HCT116 (cell line): Measurements from ENCODE around the gene HOTAIR. TPM values are rescaled to one million over a fixed set of nuclear protein-coding genes. Genes with fewer than 3 reads are reported as not detected.

ENCODE experiments used
- ATAC-seq: fragments of 200-7000 bp; cut with Tn5 transposase; 2 replicates; pipeline ENCODE4 v1.9.1; 2020; ENCODE audit warnings: mild to moderate bottlenecking, moderate library complexity
- BruUV-seq: library from RNA; stranded (reverse); fragments of 400-500 nt; replicated peaks from 2 replicates; lab custom pipeline; 2021; lab: Mats Ljungman, UMichigan
- CTCF ChIA-PET: fragments of 300-600 bp; sonication (Branson Sonifier 250); formaldehyde crosslinking; loops from one replicate; lab custom pipeline; 2021; ENCODE audit warnings: antibody characterized with exemption; lab: Charles Lee
- POLR2A ChIA-PET: fragments of 300-600, 350-600 bp; sonication (Branson Sonifier 250); formaldehyde crosslinking; loops from one replicate; lab custom pipeline; 2021; ENCODE audit warnings: antibody characterized with exemption; lab: Charles Lee
- RAD21 ChIA-PET, 2 experiments: fragments of 300-600 bp; sonication (Branson Sonifier 250); formaldehyde crosslinking; loops; one replicate each; lab custom pipeline; 2023; ENCODE audit warnings: low total read pairs in 2 of 2; ENCODE audit not compliant: uncharacterized antibody in 2 of 2, unreplicated experiment in 2 of 2, low non-redundant PET in 1 of 2; lab: Charles Lee
- DNase-seq: peaks from one replicate; pipeline ENCODE4 v3.0.0-alpha.2; 2010; ENCODE audit warnings: low read depth, low spot score
- H2AFZ ChIP-seq: fragments of 200-600 bp; shearing (Covaris generic), sonication (generic); 2 replicates; pipeline ENCODE4 v1.6.1; 2017; ENCODE audit warnings: low read depth, mixed run types, mixed read lengths, antibody characterized with exemption, low read length; ENCODE audit not compliant: poor library complexity, severe bottlenecking
- H3K27ac ChIP-seq: 2 replicates; pipeline ENCODE4 v1.5.1; 2012; ENCODE audit warnings: low read depth, low read length
- H3K27me3 ChIP-seq: fragments of 200-600 bp; sonication (generic); 2 replicates; pipeline ENCODE4 v1.6.1; 2016; ENCODE audit warnings: mixed run types, low read length, mixed read lengths; ENCODE audit not compliant: insufficient read depth
- H3K36me3 ChIP-seq, 2 experiments: fragments of 200-500 bp in 1 of 2; fragments of 200-600 bp in 1 of 2; sonication (Bioruptor generic) in 1 of 2; sonication (generic) in 1 of 2; 2 replicates each; pipeline versions ENCODE4 v1.5.1 to v1.6.1; 2014 to 2016; ENCODE audit warnings: low read length in 2 of 2, inconsistent platforms in 1 of 2, mixed read lengths in 1 of 2, mixed run types in 1 of 2; ENCODE audit not compliant: insufficient read depth in 2 of 2, control insufficient read depth in 1 of 2
- H3K4me1 ChIP-seq, 2 experiments: fragments of 200-600 bp in 1 of 2; sonication (generic) in 1 of 2; 2 replicates each; pipeline versions ENCODE4 v1.5.1 to v1.6.1; 2012 to 2017; ENCODE audit warnings: low read length in 2 of 2, inconsistent platforms in 1 of 2, mild to moderate bottlenecking in 1 of 2, mixed read lengths in 1 of 2, mixed run types in 1 of 2, moderate library complexity in 1 of 2; ENCODE audit not compliant: insufficient read depth in 2 of 2, control insufficient read depth in 1 of 2
- H3K4me2 ChIP-seq: fragments of 200-600 bp; sonication (generic); 2 replicates; pipeline ENCODE4 v1.6.1; 2017; ENCODE audit warnings: mixed run types, low read length, mixed read lengths
- H3K4me3 ChIP-seq, 2 experiments: fragments of 200-600 bp in 1 of 2; sonication (generic) in 1 of 2; replicated peaks in 1 of 2; 2 replicates each; pipeline ENCODE4 v1.5.1; 2011 to 2016; ENCODE audit warnings: low read length in 2 of 2, control low read depth in 1 of 2, low read depth in 1 of 2, mild to moderate bottlenecking in 1 of 2, mixed read lengths in 1 of 2, mixed run types in 1 of 2
- H3K79me2 ChIP-seq: fragments of 200-600 bp; sonication (generic); 2 replicates; pipeline ENCODE4 v1.6.1; 2017; ENCODE audit warnings: mild to moderate bottlenecking, mixed run types, low read length, moderate library complexity, mixed read lengths; ENCODE audit not compliant: insufficient read depth
- H3K9ac ChIP-seq: fragments of 200-600 bp; sonication (generic); 2 replicates; pipeline ENCODE4 v1.6.1; 2016; ENCODE audit warnings: low read length, mixed read lengths
- H3K9me2 ChIP-seq: fragments of 200-600 bp; sonication (generic), shearing (Covaris generic); 2 replicates; pipeline ENCODE4 v1.6.1; 2017; ENCODE audit warnings: mixed run types, mild to moderate bottlenecking, moderate library complexity; ENCODE audit not compliant: insufficient read depth
- H3K9me3 ChIP-seq, 2 experiments: fragments of 200-500 bp in 1 of 2; fragments of 200-600 bp in 1 of 2; sonication (Bioruptor generic) in 1 of 2; sonication (generic) in 1 of 2; 2 replicates each; pipeline ENCODE4 v1.6.1; 2014 to 2017; ENCODE audit warnings: low read length in 2 of 2, mixed read lengths in 2 of 2, inconsistent platforms in 1 of 2, low read depth in 1 of 2, mild to moderate bottlenecking in 1 of 2, mixed run types in 1 of 2, moderate library complexity in 1 of 2; ENCODE audit not compliant: control insufficient read depth in 1 of 2, insufficient read depth in 1 of 2
- H4K20me1 ChIP-seq: fragments of 200-600 bp; sonication (generic), shearing (Covaris generic); 2 replicates; pipeline ENCODE4 v1.6.1; 2017; ENCODE audit warnings: mixed run types, mild to moderate bottlenecking, moderate library complexity; ENCODE audit not compliant: insufficient read depth
- ATF3 ChIP-seq: IDR thresholded peaks from 2 replicates; pipeline ENCODE4 v1.6.1; 2012
- CBX3 ChIP-seq: IDR thresholded peaks from 2 replicates; pipeline ENCODE4 v1.6.1; 2012; ENCODE audit warnings: low read depth
- CEBPB ChIP-seq: IDR thresholded peaks from 2 replicates; pipeline ENCODE4 v1.6.1; 2012; ENCODE audit warnings: low read depth
- CTCF ChIP-seq, 3 experiments: fragments of 200-600 bp in 1 of 3; sonication (generic) in 1 of 3; IDR thresholded peaks in 2 of 3; conservative IDR thresholded peaks in 1 of 3; 2 replicates each; pipeline ENCODE4 v1.5.1; 2012 to 2017; ENCODE audit warnings: low read depth in 2 of 3, low read length in 2 of 3, antibody characterized with exemption in 1 of 3, borderline replicate concordance in 1 of 3, control low read depth in 1 of 3, mild to moderate bottlenecking in 1 of 3, mixed read lengths in 1 of 3, mixed run types in 1 of 3, moderate library complexity in 1 of 3; ENCODE audit not compliant: insufficient read depth in 1 of 3
- EGR1 ChIP-seq: IDR thresholded peaks from 2 replicates; pipeline ENCODE4 v1.6.1; 2012; ENCODE audit warnings: low read depth
- ELF1 ChIP-seq: IDR thresholded peaks from 2 replicates; pipeline ENCODE4 v1.6.1; 2012; ENCODE audit warnings: low read depth, borderline replicate concordance
- EZH2phosphoT487 ChIP-seq: fragments of 200-600 bp; IDR thresholded peaks from 2 replicates; pipeline ENCODE4 v1.6.1; 2018; ENCODE audit warnings: antibody characterized with exemption, borderline replicate concordance
- FOSL1 ChIP-seq: IDR thresholded peaks from 2 replicates; pipeline ENCODE4 v1.6.1; 2012; ENCODE audit warnings: low read depth
- JUND ChIP-seq: IDR thresholded peaks from 2 replicates; pipeline ENCODE4 v1.6.1; 2012
- POLR2A ChIP-seq: IDR thresholded peaks from 2 replicates; pipeline ENCODE4 v1.7.0; 2011; ENCODE audit warnings: borderline replicate concordance; ENCODE audit not compliant: insufficient read depth, insufficient read length; ENCODE audit errors: extremely low read depth
- POLR2AphosphoS5 ChIP-seq: IDR thresholded peaks from 2 replicates; pipeline ENCODE4 v1.6.1; 2011; ENCODE audit warnings: mild to moderate bottlenecking, low read depth, low read length, moderate library complexity
- RAD21 ChIP-seq: IDR thresholded peaks from 2 replicates; pipeline ENCODE4 v1.6.1; 2012; ENCODE audit warnings: low read depth, mild to moderate bottlenecking
- REST ChIP-seq: IDR thresholded peaks from 2 replicates; pipeline ENCODE4 v1.6.1; 2012; ENCODE audit warnings: low read depth
- SP1 ChIP-seq: IDR thresholded peaks from 2 replicates; pipeline ENCODE4 v1.6.1; 2012; ENCODE audit warnings: low read depth
- ZFX ChIP-seq: fragments of 450-650 bp; IDR thresholded peaks from 2 replicates; pipeline ENCODE4 v1.6.1; 2017
- ZNF274 ChIP-seq: fragments of 200-500 bp; sonication (Bioruptor generic); IDR thresholded peaks from 2 replicates; pipeline ENCODE4 v1.6.1; 2014; ENCODE audit warnings: mild to moderate bottlenecking, low read depth, low read length, inconsistent platforms
- intact Hi-C: fragments of 100-400 bp; cut with micrococcal nuclease; formaldehyde crosslinking; loops from 2 replicates; pipeline ENCODE4 v1.10.0; 2022
- total RNA-seq: library from RNA; stranded (reverse); gene quantifications from one replicate; pipeline ENCODE4 v1.2.1, GENCODE V29; 2021; ENCODE audit not compliant: unreplicated experiment
- TF ChIP-seq, protein P1 (sequence below): IDR thresholded peaks from 2 replicates; pipeline ENCODE4 v1.6.1; 2012

The HOTAIR gene
- total RNA-seq, 1 experiment from 2014 or later, result 0.25 TPM

DNA sequence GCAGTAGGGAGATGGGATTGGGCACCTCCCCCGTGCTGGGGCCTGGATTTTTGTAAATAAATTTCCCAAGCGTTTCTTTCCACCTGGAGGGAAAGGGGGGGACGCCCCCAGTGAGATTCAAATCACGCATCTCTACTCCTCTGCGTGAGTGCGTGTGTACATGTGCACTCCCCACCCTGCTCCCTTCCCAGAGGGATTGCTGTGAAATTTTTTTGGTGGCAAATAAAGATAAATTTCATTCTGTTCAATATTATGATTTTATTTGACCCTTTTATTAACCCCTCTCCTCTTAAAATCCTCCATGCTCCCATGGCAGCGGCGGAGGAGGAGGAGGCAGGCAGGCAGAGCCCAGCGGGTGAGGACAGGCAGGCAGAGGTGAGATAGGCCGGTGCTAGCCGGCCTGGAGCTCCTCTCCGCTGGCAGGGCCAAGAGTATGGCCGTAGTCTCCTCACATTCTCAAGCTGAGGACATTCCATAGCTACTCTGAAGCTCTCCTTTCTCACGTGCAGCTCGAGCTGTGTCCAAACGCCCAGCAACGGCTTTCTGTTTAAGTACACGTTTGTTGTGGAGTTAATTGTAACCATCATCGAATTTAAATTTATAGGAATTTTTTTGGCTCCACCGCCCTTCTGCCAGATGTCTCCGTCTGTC lies 1.5 kb upstream of the HOTAIR start:
- ChIA-PET CTCF (interaction anchor here (1.1 to 1.4 kb wide), 3 partner anchors 9 to 231 kb away, joined by 3 to 7 read pairs (median 4); partner anchors contain the start of gene HOXC10), RAD21 (no interaction called here), POLR2A (no interaction called here)
- intact Hi-C loops, result no loop called here
- Histone ChIP-seq H2AFZ (no peak overlapping the region), H3K36me3 (no peaks in the 10 kb centered on the region), H3K79me2 (no peaks in the 10 kb centered on the region), H3K9me3 (no peaks in the 10 kb centered on the region), H3K9ac (no peak overlapping the region), H3K27ac (no peak overlapping the region), H3K27me3 (peaks cover under 1% of the 10 kb centered on the region; the same call in 1 of the 2 replicates), H3K4me3 (no peak overlapping the region), H3K9me2 (no peaks in the 10 kb centered on the region), H4K20me1 (no peaks in the 10 kb centered on the region), H3K4me1 (peaks cover 0 to 14% of the 10 kb centered on the region in 2 experiments; a peak in 2 of 4 replicates), H3K4me2 (no peak overlapping the region)
- TF ChIP-seq ZNF274 (no peak), POLR2A (no peak), ELF1 (no peak), POLR2AphosphoS5 (no peak), CTCF (IDR thresholded peaks at IDR 0.05 in 2 of 3, conservative IDR thresholded peaks at IDR 0.05 in 1 of 3; ENCODE audit: borderline replicate concordance in 1 of 3, insufficient read depth in 1 of 3, low read depth in 2 of 3, low read length in 2 of 3) (no peak), REST (no peak), JUND (no peak), ZFX (no peak), EZH2phosphoT487 (no peak), ATF3 (no peak), EGR1 (no peak), RAD21 (no peak), CBX3 (no peak), CEBPB (no peak), FOSL1 (no peak), SP1 (no peak)
- TF ChIP-seq, protein P1, sequence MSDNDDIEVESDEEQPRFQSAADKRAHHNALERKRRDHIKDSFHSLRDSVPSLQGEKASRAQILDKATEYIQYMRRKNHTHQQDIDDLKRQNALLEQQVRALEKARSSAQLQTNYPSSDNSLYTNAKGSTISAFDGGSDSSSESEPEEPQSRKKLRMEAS, result no peak
- BruUV-seq, result no TSS peak
- DNase-seq, result no peak
- no peak for ATAC-seq
